ENCODE results near the gene NETO2.

Gene NETO2

DNA sequence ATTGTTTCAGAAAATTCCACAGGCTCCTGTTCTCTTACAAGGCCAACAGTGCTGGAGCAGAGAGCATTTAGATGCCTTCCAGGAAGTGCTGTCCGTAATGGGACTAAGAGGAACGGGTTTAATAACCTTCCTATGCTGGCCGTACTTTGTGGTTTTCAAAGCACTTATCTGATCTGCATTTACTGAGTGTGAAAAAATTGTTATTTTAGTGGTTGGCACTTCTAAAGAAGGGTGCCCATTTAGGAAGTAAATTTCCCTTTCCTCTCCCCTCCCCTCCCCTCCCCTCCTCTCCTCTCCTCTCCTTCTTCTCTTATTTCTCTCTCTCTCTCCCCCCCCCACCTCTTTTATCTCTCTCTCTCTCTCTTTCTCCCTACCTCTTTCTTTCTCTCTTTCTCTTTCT lies 98.3 kb downstream of the NETO2 start:
- DNase-seq (ENCODE audit: low read depth in 2 of 2): no peak

DNA sequence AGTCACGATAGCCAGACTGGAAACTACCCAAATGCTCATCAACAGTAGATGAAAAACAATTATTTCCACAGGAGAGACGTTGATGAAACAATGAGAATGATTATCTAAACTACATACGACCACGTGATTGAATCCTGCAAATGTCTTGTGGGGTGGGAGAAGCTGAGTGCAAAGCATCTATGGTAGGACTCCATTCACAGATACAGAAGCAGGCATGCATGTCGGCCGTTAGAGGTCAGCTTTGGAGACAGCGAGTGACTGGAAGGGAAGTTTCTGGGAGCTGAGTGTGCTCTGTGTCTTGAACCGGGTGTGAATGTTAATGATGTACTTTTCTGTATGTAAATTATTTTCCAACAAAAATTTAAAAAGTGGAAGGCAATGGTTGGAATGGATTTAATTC lies 98.7 kb downstream of the NETO2 start:
- DNase-seq (ENCODE audit: low read depth in 2 of 2): no peak

- no peak for DNase-seq (ENCODE audit: low read depth in 2 of 2)
These were observed 99.6 kb downstream of the NETO2 start for GRCh38 chr16:47043970-47044684.

DNA sequence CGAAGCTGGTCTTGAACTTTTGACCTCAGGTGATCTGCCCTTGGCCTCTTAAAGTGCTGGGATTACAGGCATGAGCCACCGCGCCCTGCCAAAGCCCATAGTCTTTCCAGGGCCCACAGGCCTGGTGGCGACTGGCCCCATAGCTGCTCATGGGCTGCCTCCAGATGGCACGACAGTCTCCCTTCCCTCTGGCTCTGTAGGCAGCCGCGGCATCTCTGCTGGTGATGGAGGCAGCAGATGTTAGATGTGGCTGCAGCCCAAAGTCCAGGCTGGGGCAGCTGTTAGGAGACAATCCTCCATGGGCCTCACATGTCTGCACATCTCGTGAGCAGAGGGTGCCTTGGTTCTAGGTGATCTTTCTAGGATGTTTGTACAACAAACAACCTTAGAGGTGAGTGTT lies 100.5 kb downstream of the NETO2 start:
- DNase-seq (ENCODE audit: low read depth in 2 of 2): no peak

GRCh38 chr16:47037746-47038458 lies 105.8 kb downstream of the NETO2 start:
- peak; percentile 92 to 93 for DNase-seq (ENCODE audit: low read depth in 2 of 2)

DNA sequence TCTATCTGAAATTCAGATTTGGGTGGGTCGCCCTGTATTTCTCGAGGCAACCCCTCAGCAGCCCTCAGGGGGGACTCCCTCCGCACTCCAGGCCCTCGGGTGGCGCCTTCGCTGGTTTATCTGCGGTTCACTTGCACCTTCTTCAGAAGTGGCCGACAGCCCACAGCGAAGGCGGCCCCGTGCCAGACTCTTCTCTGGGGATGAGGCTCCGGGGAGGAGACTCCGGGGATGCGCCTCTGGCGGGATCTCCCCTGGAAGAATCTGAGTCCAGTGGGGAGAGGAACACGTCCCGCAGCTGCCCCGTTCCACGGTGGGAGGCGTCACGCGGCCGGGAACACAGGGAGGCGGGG lies 106.4 kb downstream of the NETO2 start:
- DNase-seq (ENCODE audit: low read depth in 2 of 2): peak; percentile 15 to 27

DNA sequence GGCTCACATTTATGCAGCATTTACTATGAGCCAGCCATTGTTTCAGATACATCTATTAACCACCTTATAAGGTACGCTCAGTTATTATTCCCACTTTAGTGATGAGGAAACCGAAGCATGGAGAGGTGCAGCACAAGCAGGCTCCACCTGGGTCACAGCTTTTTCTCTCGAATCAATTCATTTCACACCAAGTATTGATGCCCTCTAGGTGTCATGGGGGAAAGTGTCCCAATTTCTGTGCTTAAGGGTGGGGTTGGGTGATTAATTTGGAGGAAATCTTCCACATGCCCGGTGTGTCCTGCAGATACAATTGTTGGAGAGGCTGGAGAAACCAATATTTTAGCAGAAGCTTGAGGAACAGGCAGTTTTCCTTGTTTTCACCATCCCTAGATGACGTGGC lies 107.5 kb downstream of the NETO2 start:
- DNase-seq (ENCODE audit: low read depth in 2 of 2): no peak

- DNase-seq (ENCODE audit: low read depth in 2 of 2): no peak
These were observed 108.3 kb downstream of the NETO2 start for GRCh38 chr16:47035436-47035835.

DNA sequence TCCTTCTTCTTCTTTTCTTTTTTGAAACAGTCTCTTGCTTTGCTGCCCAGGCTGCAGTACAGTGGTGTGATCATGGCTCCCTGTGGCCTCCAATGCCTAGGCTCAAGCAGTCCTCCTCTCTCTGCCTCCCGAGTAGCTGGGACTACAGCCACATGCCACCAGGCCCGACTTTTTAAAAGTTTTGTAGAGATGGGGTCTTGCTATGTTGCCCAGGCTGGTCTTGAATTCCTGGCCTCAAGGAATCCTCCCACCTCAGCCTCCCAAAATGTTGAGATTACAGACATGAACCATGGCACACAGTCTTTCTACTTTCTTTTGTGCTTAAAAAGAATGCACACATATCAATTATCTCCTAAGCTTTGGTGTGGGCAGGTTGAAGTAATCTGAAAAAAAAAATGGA lies 109.3 kb downstream of the NETO2 start:
- no peak for DNase-seq (ENCODE audit: low read depth in 2 of 2)

DNA sequence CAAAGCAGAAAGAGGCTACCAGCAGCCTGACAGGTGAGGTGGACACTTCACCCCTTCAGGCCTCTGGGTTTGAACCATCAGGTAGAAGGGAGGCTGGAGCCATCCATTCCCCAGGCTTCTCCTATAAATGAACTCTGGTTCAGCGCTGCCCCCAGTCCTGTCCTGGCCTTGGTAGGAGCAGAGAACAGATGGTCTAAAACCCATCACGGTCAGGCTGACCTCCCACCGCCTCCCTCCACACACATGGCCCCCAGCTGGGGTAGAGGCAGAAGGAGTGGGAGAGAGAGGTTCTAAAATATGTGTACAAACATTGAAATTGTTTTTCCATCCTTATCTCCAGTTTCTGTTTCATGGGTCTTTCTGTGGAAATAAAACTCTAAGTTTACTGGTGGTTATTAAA lies 110.6 kb downstream of the NETO2 start:
- DNase-seq (ENCODE audit: low read depth in 2 of 2): no peak

GRCh38 chr16:47029724-47030123 lies 114.0 kb downstream of the NETO2 start:
- DNase-seq (ENCODE audit: low read depth in 2 of 2): no peak

DNA sequence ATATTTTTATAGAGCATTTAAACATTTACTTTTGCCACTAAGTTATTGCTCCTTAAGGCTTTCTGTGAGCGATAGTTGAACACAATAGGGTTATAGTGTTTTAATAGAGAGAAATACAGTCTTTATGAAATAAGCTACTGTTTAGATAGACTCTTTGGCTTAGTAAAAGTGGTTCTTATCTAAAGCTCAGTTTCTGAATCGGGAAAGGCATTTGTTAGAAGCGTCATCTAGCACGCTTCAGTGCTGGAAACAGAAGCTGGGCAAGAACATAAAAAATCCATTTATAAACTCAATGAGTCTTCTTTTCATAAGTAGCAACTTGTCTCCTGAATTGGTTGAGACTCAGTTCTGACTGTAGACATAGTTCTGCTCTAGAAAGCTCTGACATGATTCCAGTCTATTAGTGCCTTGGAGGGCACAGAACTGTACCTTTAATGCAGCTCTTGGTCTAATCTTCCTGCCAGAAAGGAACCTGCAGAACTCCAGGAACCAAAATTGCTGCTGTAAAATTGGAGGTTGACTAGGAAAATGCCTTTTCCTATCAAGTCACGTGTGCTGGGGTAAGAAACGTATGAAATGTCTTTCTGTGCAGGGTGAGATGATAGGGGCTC lies 114.9 kb downstream of the NETO2 start:
- DNase-seq (ENCODE audit: low read depth in 2 of 2): no peak

All from stimulated activated CD4-positive, alpha-beta T cell treated with anti-CD3 and anti-CD28 coated beads, Interleukin-1b, Interleukin-23, amount 100 ng/mL, for 4 hours (primary cell).